ENCODE data around the gene ABHD14A. TPM values are rescaled to one million over a fixed set of nuclear protein-coding genes. Genes with fewer than 3 reads are reported as not detected.

The ABHD14A gene
- total and polyA plus RNA-seq, 8 donors = 7.0 to 20.8 (median 15.4) TPM; not detected in 2

DNA sequence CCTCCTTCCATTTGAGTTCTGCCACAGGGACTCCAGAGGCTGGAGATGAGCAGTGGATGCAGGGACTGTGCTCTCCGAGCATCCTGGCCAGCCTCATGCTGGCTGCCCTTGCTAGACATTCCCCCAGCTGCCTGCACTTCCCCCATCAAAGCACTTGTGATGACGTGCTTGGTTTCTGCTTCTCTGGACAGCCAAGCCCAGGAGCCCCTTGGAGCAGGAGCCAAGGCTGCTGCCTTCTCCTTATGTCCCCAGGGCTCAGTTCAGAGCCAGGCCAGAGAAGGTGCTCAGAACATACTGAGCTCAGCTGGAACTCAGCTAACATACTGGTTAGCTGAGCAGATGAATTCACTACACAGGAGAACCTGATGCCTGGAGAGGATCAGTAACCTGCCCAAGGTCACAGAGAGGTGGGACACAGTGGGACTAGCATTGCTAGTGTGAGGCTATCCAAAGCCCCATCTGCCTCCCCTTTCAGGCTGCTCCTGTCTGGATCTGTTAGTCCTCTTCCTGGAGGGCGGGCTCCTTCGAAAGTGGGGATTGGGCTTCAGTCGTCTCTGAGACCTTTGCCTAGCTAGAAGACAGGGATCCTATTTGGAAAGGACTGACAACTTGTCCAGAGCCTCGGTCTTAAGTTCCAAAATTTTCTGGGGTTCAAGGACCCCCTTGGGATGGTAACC lies 11.9 kb upstream of the ABHD14A start:
- TF ChIP-seq EP300 (IDR thresholded peaks at IDR 0.05) (no peak), POLR2AphosphoS5 (IDR thresholded peaks at IDR 0.05) (no peak), POLR2A (IDR thresholded peaks at IDR 0.05) (no peak)
- TF ChIP-seq, protein P1, sequence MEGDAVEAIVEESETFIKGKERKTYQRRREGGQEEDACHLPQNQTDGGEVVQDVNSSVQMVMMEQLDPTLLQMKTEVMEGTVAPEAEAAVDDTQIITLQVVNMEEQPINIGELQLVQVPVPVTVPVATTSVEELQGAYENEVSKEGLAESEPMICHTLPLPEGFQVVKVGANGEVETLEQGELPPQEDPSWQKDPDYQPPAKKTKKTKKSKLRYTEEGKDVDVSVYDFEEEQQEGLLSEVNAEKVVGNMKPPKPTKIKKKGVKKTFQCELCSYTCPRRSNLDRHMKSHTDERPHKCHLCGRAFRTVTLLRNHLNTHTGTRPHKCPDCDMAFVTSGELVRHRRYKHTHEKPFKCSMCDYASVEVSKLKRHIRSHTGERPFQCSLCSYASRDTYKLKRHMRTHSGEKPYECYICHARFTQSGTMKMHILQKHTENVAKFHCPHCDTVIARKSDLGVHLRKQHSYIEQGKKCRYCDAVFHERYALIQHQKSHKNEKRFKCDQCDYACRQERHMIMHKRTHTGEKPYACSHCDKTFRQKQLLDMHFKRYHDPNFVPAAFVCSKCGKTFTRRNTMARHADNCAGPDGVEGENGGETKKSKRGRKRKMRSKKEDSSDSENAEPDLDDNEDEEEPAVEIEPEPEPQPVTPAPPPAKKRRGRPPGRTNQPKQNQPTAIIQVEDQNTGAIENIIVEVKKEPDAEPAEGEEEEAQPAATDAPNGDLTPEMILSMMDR (IDR thresholded peaks at IDR 0.05) = no peak
- no peak overlapping the region for H3K4me3 ChIP-seq
- peak overlapping the region in 3 of 5 donors; percentile 2 to 52 (median 7) for H3K27ac ChIP-seq
- intact Hi-C loops (cut with DNase I; ENCODE audit: low total_unique reads) = no loop called here
- DNase-seq = peak in 1 of 2 donors; percentile 56
- H3K4me1 ChIP-seq = peaks cover 19 to 60% (median 43%) of the 10 kb centered on the region in 4 donors
- peaks cover 0 to 33% (median 30%) of the 10 kb centered on the region in 4 donors for H3K36me3 ChIP-seq
- H3K27me3 ChIP-seq = peaks cover 0 to 5% (median 0%) of the 10 kb centered on the region in 3 donors
- no peaks in the 10 kb centered on the region for H3K9me3 ChIP-seq
- WGBS, 5 donors = 83 to 89% (median 86%) methylated on average over 3 to 6 of the region's 6 CpGs

DNA sequence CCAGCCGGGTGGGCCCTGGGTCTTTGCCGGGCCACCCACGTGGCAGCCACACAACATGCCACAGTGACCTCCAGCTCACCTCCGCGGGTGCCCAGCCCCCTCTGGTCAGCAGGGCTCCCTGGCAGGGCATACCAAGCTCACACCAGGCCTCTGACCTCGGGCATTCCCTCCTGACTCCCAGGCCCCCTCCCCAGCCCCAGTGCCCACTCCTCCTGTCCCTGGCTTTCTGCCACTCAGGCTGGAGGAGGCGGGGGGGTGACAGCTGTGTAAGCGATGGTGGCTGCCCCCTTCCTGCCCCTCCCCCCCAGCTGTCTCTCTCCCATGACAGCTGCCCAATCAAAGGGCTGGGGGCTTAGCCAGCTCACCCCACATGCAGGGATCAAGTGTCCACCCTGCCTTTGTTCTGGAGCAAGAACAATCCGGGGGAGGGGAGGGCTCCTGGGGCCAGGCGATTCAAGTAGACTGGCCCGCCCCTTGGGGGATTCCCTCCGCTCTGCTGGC lies 10.9 kb upstream of the ABHD14A start:
- peaks cover 0 to 5% (median 0%) of the 10 kb centered on the region in 3 donors for H3K27me3 ChIP-seq
- no peak for DNase-seq
- intact Hi-C loops (cut with DNase I; ENCODE audit: low total_unique reads) = no loop called here
- no peaks in the 10 kb centered on the region for H3K9me3 ChIP-seq
- TF ChIP-seq POLR2AphosphoS5 (IDR thresholded peaks at IDR 0.05) (no peak), EP300 (IDR thresholded peaks at IDR 0.05) (no peak)
- peaks cover 25 to 68% (median 53%) of the 10 kb centered on the region in 4 donors for H3K4me1 ChIP-seq
- WGBS, 5 donors = 61 to 74% (median 68%) methylated on average over 7 to 12 of the region's 12 CpGs
- H3K36me3 ChIP-seq = peaks cover 0 to 23% (median 21%) of the 10 kb centered on the region in 4 donors
- H3K4me3 ChIP-seq = no peak overlapping the region
- H3K27ac ChIP-seq = peak overlapping the region in 1 of 5 donors; percentile 52

DNA sequence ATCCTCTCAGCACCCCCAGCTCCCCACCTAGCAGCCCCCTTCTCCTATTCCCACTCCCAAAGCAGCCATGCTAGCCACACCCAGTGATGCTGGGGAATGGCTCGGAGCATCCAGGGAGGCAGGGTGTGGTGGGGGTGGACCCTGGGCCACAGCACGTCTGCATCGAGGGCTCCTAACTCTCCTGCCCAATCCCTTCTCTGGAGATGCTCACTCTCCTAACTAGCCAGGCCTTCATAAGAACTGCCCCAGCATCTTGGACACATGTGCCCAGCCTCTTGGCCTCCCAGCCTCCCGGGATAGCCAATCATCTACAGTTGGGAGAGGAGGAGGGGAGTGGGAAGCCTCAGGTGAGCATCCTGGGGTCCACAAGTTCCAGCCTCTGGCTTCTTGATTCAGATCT lies 10.3 kb upstream of the ABHD14A start:
- H3K9me3 ChIP-seq = no peaks in the 10 kb centered on the region
- no peak for DNase-seq
- no peak overlapping the region for H3K4me3 ChIP-seq
- peaks cover 25 to 72% (median 56%) of the 10 kb centered on the region in 4 donors for H3K4me1 ChIP-seq
- H3K36me3 ChIP-seq = peaks cover 0 to 18% (median 16%) of the 10 kb centered on the region in 4 donors
- H3K27ac ChIP-seq = peak overlapping the region in 1 of 5 donors; percentile 52
- intact Hi-C loops (cut with DNase I; ENCODE audit: low total_unique reads) = no loop called here
- 72 to 89% (median 83%) methylated on average over 4 of the region's 4 CpGs for WGBS, 5 donors
- peaks cover 0 to 5% (median 0%) of the 10 kb centered on the region in 3 donors for H3K27me3 ChIP-seq
- TF ChIP-seq POLR2A (IDR thresholded peaks at IDR 0.05) (no peak), POLR2AphosphoS5 (IDR thresholded peaks at IDR 0.05) (no peak), EP300 (IDR thresholded peaks at IDR 0.05) (no peak)
- TF ChIP-seq, protein P1 (IDR thresholded peaks at IDR 0.05) = no peak

DNA sequence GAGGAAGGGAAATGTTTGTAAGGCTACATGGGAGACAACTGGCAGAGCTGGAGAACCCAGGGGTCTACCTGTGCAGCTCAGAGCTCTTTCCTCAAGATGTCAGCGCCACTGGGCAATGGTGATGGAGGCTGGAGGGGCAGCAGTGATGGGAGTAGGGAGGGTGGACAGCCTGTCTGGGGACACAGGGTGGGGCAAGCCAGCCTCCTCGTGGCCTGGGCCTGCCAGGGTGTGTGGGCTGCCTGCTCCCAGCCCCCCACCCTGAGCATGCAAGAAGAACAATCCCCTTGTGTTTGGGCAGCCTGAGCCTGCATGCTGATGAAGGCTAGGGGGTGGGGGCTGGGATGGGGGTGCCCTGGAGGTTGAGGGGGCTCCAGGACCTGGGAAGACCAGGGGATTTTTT lies 8.8 kb upstream of the ABHD14A start:
- no peak for DNase-seq
- intact Hi-C loops (cut with DNase I; ENCODE audit: low total_unique reads) = no loop called here
- peak overlapping the region; percentile 73 to 92 (median 76) for H3K4me3 ChIP-seq

More for the DNA sequence above, 8.8 kb upstream of the ABHD14A start:
- H3K27ac ChIP-seq = peak overlapping the region in 3 of 5 donors; percentile 77 to 95 (median 88)
- TF ChIP-seq EP300 (IDR thresholded peaks at IDR 0.05) = no peak
- TF ChIP-seq, protein P1 (IDR thresholded peaks at IDR 0.05) = no peak
- no peak for TF ChIP-seq POLR2AphosphoS5 (IDR thresholded peaks at IDR 0.05)
- no peak for TF ChIP-seq POLR2A (IDR thresholded peaks at IDR 0.05)
- H3K9me3 ChIP-seq = no peaks in the 10 kb centered on the region
- H3K27me3 ChIP-seq = peaks cover 0 to 5% (median 0%) of the 10 kb centered on the region in 3 donors
- H3K4me1 ChIP-seq = peaks cover 25 to 85% (median 62%) of the 10 kb centered on the region in 4 donors
- 65 to 89% (median 83%) methylated on average over 1 to 2 of the region's 2 CpGs for WGBS, 5 donors
- peaks cover 0 to 3% (median under 1%) of the 10 kb centered on the region in 4 donors for H3K36me3 ChIP-seq

Measured in stomach (tissue), 9 donors.